Effector CD4-positive, alpha-beta T cell (primary cell): ENCODE data around the gene LAP3.

Source experiments
- DNase-seq: peaks from one replicate; pipeline ENCODE4 v3.0.0-alpha.2; 2020

The LAP3 gene

DNA sequence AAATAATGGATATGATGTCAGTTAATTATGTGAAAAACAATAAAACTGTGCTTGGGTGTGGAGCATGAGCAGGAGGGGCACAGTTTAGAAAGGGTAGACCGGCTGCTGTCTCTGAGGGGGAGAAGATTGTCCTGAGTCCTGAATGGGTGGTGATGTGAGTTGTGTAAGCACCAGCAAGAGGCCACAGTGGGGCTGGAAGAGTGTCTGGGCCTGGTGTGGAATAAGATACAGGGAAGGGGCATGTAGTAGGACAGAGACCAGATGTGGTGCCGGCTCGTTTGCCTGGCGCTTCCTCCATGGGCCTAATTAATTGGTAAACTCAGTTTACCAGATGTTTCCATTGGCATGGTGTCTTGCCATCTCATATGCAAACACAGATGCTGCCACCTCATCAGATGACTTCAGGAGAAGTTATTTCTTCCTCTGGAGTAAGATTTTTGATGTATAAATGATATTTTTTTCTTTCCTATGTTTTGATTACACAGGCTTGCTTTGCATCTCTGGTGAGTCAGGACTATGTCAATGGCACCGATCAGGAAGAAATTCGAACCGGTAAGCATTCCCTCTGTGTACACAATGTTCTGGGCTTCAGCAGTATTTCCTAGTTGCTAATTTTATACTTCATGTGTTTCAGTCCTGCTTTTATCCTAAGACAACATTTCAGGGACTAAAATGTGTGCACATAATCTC lies 42.6 kb downstream of the LAP3 start:
- DNase-seq: no peak

DNA sequence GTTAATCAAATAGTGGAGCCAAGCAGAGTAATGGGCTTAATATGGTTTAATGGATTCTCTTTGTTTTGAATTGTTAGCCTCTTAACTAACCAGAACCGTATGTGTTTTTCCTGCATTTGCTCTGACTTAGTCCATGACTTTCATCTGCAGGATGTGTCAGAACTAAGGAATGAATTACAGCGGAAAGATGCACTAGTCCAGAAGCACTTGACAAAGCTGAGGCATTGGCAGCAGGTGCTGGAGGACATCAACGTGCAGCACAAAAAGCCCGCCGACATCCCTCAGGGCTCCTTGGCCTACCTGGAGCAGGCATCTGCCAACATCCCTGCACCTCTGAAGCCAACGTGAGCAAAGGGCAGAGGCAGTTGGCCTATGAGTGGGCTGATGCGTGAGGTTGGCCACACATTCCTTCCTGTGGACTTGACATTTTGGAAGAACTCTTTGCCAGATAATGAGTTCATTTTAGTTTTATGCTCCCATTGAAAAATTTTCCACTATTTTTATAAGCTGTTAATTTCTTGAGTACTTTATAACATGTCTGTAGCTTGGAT lies 46.5 kb downstream of the LAP3 start:
- no peak for DNase-seq

DNA sequence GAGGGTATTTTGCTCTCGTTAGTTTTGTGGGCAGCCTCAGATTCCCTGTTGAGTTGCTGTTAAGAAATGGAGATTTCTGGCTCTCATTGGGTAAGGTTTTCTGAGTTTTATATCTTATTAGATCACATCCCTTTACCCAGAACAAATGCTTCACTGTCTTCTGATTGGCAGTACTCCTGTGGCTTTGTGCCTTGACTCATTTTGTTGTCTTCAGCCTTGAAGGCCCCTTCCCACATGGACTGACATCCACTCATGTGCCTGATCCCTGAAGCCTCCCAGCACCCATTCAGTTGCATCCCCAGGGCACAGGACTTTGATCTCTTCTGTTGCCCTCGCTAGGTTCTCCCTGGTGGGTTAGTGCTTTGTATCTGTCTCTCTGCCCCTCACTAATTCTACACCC lies 47.8 kb downstream of the LAP3 start:
- DNase-seq: no peak

DNA sequence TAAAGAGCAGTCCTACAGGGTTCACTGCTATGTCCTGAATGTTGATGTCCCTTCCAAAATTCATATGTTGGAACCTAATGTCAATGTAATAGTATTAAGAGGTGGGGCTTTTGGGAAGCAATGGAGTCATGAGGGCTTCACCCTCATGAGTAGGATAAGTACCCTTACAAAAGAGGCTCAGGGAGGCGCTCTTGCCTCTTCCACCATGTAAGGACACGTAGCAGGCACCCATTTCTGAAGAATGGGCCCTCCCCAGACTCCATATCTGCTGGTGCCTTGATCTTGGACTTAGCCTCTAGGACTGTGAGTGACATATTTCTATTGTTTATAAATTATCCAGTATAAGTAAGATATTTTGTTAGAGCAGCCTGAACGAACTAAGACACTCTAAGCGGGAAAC lies 53.2 kb downstream of the LAP3 start:
- no peak for DNase-seq

DNA sequence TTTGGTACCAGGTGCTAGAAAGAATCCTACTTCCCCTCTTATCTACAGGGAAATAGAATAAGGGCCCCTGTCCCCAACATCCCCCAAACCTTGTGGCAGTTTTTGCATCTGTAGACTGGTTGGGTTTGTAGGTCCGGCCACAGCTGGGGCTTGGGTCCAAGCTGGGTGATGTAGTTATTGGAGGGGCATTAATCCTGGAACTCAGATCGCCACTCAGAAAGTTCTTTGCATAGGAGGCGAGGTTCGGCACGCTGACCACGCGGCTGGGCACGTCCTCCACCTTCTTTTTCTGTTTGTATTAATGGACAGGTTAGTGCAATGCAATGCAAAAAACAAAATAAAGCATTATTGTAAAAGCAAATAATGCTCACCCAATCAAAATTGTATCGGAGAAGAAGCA lies 56.6 kb downstream of the LAP3 start:
- no peak for DNase-seq

GRCh38 chr4:17635056-17635455 lies 58.1 kb downstream of the LAP3 start:
- no peak for DNase-seq

DNA sequence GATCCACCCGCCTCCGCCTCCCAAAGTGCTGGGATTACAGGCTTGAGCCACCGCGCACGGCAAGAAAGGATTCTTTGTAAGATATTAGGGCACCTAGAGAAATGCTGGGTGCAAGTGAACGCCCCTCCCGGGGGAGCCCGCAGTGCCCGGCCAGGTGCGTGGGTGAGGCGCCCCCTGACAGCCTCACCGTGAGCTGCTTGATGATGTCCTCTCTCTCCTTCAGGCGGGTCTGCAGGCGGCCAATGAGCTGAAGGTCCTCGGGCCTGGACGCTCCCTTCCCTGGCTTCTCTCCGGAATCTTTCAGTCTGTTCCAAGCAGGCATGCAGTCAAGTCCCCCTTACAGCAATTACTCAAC lies 59.3 kb downstream of the LAP3 start:
- DNase-seq: no peak

- peak; percentile 68 for DNase-seq
Measured at GRCh38 chr4:17636696-17637622, 60.0 kb downstream of the LAP3 start.

DNA sequence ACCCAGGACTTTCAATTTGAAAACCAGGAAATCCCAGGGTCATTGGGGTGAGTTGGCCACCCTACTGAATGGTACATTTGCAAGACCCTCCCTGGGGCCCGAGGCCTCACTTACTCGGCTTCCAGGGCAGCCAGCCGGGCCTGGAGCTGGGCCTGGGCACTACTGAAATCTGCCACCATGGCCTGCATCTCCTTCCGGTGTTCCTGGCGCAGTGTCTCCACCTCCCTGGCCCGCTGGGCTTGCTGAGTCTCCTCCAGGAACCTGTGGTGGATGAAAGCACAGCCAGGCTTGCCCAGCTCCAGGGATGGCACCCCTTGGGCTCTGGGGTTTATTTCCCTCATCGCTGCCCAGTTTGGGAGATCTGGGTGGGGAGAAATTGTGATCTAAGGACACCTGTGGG lies 62.1 kb downstream of the LAP3 start:
- no peak for DNase-seq

DNA sequence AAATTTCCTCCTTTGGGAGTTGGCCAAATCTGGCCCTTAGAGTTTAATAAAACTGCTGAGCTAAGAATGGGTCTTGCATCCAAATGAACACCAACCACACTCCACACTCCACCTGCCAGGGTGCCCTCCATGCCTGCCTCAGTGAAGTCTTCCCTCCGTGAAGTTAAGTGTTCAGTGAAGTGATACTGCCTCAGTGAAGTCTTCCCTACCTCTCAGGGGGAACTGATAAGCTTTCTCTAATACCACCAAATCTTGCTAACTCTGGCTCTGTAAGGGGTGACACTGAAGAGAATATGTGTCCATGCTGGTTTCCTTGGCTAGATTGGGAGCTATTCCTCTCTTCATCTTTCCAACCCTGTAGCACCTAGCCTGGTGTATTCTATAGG lies 65.4 kb downstream of the LAP3 start:
- no peak for DNase-seq

DNA sequence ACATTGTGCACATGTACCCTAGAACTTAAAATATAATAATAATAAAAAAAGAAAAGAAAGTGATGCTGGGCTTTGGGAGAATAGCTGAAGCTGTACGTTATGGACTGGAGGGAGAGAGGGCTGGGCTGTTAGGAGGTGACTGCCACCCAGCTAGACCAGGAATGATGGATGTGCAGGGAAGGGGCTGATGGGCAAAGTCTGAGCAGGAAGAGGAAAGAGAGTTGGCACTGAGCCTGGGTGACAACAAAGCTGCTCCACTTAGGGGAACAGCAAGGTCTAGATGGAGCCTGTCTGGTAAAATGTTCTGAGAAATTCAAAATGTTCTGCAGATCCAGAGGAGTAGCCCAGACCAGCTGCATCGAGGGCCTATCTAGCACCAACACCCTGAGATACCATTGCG lies 69.7 kb downstream of the LAP3 start:
- no peak for DNase-seq

GRCh38 chr4:17647176-17647806 lies 70.3 kb downstream of the LAP3 start:
- no peak for DNase-seq

GRCh38 chr4:17647927-17648326 lies 70.9 kb downstream of the LAP3 start:
- DNase-seq: no peak

DNA sequence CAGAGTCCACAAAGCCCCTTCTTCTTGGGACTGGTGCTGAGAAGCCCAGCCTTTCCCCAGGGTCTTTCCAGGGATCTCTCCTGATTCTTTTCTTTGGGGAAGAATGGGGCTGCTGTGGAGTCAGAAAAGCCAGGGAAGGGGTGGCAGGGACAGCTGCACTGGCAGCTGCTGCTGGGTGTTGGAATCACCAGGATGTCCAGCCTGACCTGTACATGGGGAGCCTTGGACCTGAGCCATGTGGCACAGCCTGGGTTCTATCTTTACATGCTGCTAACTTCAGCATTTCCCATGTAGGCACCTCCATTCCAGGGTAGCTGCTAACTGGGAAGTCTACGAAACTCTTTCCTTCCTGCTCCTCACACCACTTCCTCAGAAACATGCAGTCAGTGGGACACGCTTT lies 73.4 kb downstream of the LAP3 start:
- no peak for DNase-seq

GRCh38 chr4:17654701-17655100 lies 77.7 kb downstream of the LAP3 start:
- no peak for DNase-seq

DNA sequence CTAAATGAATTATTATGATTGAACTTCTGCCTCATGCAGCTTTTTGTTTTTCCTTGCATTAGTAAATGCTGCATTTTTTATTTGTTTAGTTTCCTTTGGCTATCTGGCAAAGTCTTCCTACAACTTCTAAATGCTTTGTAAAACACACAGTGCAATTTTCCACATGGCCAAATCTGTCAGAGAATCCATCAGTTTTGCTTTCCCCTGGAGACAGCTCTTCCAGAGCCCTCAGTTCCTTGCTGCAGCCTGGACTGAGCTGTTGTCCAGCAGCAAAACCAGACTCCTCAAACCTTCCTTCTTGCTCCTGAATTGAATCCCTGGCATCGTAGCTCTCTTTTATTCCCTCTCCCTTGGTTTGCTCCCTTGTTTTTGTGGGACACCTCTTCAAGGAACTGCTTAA lies 80.1 kb downstream of the LAP3 start:
- no peak for DNase-seq
